HG02571 (cell line): ENCODE data around the gene FREM1.
"Not testable (repeated sequence)": the region's sequence is repeated elsewhere in the genome, so short reads cannot be mapped to it uniquely, and the experiment has no call there.

ENCODE experiments used
- ATAC-seq: cut with Tn5 transposase; IDR thresholded peaks from one replicate; pipeline ENCODE4 v1.9.1; 2021; ENCODE audit warnings: mild to moderate bottlenecking, moderate library complexity; ENCODE audit not compliant: unreplicated experiment

The FREM1 gene

GRCh38 chr9:14909961-14910805 lies at the start of gene FREM1:
FREM1 (minus strand) TSS chr9:14910428; CDS start chr9:14868977, 41,451 bp downstream.
- no peak for ATAC-seq

- no peak for ATAC-seq
Measured at GRCh38 chr9:14958989-14959388, 48.8 kb upstream of the FREM1 start.

GRCh38 chr9:14957109-14957508 lies 46.9 kb upstream of the FREM1 start:
- no peak for ATAC-seq

- ATAC-seq: no peak
Measured at GRCh38 chr9:14956208-14956607, 46.0 kb upstream of the FREM1 start.

GRCh38 chr9:14945351-14945750 lies 35.1 kb upstream of the FREM1 start:
- no peak for ATAC-seq

- no peak for ATAC-seq
Measured at GRCh38 chr9:14941501-14942405, 31.5 kb upstream of the FREM1 start.

- no peak for ATAC-seq
Measured at GRCh38 chr9:14939378-14939777, 29.1 kb upstream of the FREM1 start.

- no peak for ATAC-seq
Measured at GRCh38 chr9:14937216-14937615, 27.0 kb upstream of the FREM1 start.

GRCh38 chr9:14936491-14936890 lies 26.3 kb upstream of the FREM1 start:
- no peak for ATAC-seq

GRCh38 chr9:14935964-14936363 lies 25.7 kb upstream of the FREM1 start:
- ATAC-seq: no peak

GRCh38 chr9:14935106-14935751 lies 25.0 kb upstream of the FREM1 start:
- no peak for ATAC-seq

- ATAC-seq: no peak
Measured at GRCh38 chr9:14932641-14933040, 22.4 kb upstream of the FREM1 start.

GRCh38 chr9:14932231-14932630 lies 22.0 kb upstream of the FREM1 start:
- no peak for ATAC-seq

- no peak for ATAC-seq
Measured at GRCh38 chr9:14926941-14927624, 16.9 kb upstream of the FREM1 start.

- no peak for ATAC-seq
Measured at GRCh38 chr9:14924230-14925219, 14.3 kb upstream of the FREM1 start.

GRCh38 chr9:14923701-14924100 lies 13.5 kb upstream of the FREM1 start:
- ATAC-seq: no peak

GRCh38 chr9:14920805-14921204 lies 10.6 kb upstream of the FREM1 start:
- not testable (repeated sequence) for ATAC-seq

GRCh38 chr9:14913366-14913765 lies 3.1 kb upstream of the FREM1 start:
- ATAC-seq: no peak

GRCh38 chr9:14912859-14913258 lies 2.6 kb upstream of the FREM1 start:
- ATAC-seq: no peak

- ATAC-seq: no peak
Measured at GRCh38 chr9:14911046-14911445, 818 bp upstream of the FREM1 start.
